ENCODE measurements around the gene SPNS3.

The SPNS3 gene

GRCh38 chr17:4535667-4536258, 102.0 kb downstream of the SPNS3 start:
- H3K4me3 ChIP-seq (ENCODE audit: low read length) = no peak overlapping the region
- no peak for TF ChIP-seq CTCF (conservative IDR thresholded peaks at IDR 0.05; ENCODE audit: low read length)
- no peak for DNase-seq (ENCODE audit: low read depth)

- no peak for TF ChIP-seq CTCF (conservative IDR thresholded peaks at IDR 0.05; ENCODE audit: low read length)
- DNase-seq (ENCODE audit: low read depth) = no peak
- H3K4me3 ChIP-seq (ENCODE audit: low read length) = no peak overlapping the region
Measured at GRCh38 chr17:4536259-4536741, 102.6 kb downstream of the SPNS3 start.

GRCh38 chr17:4536742-4537411, 103.1 kb downstream of the SPNS3 start:
- no peak overlapping the region for H3K4me3 ChIP-seq (ENCODE audit: low read length)
- DNase-seq (ENCODE audit: low read depth) = peak; percentile 25
- no peak for TF ChIP-seq CTCF (conservative IDR thresholded peaks at IDR 0.05; ENCODE audit: low read length)
